AG10803 (cell line): ENCODE data around the gene OIT3.

ENCODE experiments used
- DNase-seq: peaks from one replicate; pipeline ENCODE4 v3.0.0; 2010; ENCODE audit warnings: low read depth
- H3K4me3 ChIP-seq: 2 replicates; pipeline ENCODE4 v1.5.1; 2011; ENCODE audit warnings: mild to moderate bottlenecking, low read length, control low read depth
- TF ChIP-seq, protein P1 (sequence below): conservative IDR thresholded peaks from 2 replicates; pipeline ENCODE4 v1.5.1; 2011; ENCODE audit warnings: mild to moderate bottlenecking, low read length, control low read depth, inconsistent platforms

The OIT3 gene

DNA sequence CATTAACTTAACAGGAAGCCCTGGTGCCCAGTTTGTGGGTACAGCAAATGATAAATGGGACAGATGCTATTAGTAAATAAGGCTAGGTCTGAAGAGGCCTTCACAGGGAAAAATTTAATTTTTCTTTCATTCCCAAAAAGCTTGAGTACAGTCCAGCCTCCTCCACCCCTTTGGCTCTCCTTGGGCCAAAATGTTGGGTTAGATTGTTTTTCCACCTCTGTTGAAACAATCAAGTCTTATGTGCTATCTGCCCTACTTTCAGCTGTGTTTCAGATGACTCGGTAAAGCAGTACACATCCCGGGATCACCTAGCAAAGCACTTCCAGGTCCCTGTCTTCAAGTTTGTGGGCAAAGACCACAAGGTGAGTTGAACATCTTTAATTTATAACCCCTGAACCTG lies 36.7 kb downstream of the OIT3 start:
- no peak for DNase-seq
- TF ChIP-seq, protein P1, sequence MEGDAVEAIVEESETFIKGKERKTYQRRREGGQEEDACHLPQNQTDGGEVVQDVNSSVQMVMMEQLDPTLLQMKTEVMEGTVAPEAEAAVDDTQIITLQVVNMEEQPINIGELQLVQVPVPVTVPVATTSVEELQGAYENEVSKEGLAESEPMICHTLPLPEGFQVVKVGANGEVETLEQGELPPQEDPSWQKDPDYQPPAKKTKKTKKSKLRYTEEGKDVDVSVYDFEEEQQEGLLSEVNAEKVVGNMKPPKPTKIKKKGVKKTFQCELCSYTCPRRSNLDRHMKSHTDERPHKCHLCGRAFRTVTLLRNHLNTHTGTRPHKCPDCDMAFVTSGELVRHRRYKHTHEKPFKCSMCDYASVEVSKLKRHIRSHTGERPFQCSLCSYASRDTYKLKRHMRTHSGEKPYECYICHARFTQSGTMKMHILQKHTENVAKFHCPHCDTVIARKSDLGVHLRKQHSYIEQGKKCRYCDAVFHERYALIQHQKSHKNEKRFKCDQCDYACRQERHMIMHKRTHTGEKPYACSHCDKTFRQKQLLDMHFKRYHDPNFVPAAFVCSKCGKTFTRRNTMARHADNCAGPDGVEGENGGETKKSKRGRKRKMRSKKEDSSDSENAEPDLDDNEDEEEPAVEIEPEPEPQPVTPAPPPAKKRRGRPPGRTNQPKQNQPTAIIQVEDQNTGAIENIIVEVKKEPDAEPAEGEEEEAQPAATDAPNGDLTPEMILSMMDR: no peak
- no peak overlapping the region for H3K4me3 ChIP-seq

GRCh38 chr10:72932259-72933015 lies 38.9 kb downstream of the OIT3 start:
- H3K4me3 ChIP-seq: no peak overlapping the region
- DNase-seq: no peak
- TF ChIP-seq, protein P1: no peak

GRCh38 chr10:72935361-72935760 lies 41.8 kb downstream of the OIT3 start:
- TF ChIP-seq, protein P1: no peak
- no peak for DNase-seq
- no peak overlapping the region for H3K4me3 ChIP-seq

DNA sequence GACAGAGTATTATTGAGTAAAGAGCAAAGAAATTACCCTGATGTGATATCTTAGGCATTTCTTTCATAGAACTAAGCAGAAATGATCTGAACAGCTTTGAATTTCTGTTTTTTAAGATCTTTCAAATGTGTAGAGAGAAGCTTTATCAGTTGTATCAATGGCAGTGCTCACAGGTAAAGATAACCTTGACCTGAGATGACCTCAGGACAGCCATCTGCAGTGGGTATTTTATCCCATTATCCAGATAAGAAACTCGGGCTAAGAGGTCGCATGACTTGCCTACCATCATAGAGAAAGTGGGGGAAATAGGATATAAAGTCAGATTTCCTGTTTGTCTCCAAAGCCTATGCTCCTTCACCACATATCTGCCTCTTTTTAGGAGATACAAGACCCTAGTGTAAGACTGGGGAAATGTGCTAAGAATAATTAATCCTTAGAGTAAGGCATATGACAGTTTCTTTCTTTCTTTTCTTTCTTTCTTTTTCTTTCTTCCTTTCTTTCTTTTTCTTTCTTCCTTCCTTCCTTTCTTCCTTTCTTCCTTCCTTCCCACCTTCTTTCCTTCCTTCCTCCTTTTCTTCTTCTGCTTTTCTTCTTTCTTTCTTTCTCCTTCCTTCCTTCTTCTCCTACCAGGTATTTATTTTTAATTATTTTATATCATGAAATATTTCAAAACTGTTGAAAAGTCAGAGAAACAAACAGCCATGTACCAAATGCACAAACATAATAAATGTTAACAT lies 50.1 kb downstream of the OIT3 start:
- TF ChIP-seq, protein P1: no peak
- no peak for DNase-seq

GRCh38 chr10:72946963-72947362 lies 53.4 kb downstream of the OIT3 start:
- TF ChIP-seq, protein P1: no peak
- no peak for DNase-seq
- no peak overlapping the region for H3K4me3 ChIP-seq

More for the DNA sequence above, 50.1 kb downstream of the OIT3 start:
- no peak overlapping the region for H3K4me3 ChIP-seq

DNA sequence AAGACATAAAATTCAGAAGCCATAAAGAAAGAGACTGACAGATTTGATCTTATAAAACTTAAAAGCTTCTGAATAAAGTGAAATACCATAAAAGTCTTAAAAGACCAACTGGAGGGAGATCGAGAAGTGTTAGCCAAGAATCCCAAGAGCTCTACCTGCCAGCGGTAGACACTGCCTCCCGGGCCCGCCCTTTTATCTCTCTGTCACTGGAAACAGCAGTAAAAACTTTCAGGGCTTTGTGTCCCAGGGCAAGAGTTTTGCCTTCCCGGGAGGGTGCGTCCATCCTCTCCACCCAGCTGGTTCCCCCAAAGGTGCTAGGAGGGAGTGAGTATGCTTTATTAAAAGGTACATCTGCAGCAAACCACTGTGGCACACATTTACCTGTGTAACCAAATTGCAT lies 55.2 kb downstream of the OIT3 start:
- no peak for DNase-seq
- H3K4me3 ChIP-seq: no peak overlapping the region
- TF ChIP-seq, protein P1: no peak

GRCh38 chr10:72951760-72952159 lies 58.2 kb downstream of the OIT3 start:
- no peak overlapping the region for H3K4me3 ChIP-seq
- TF ChIP-seq, protein P1: no peak
- no peak for DNase-seq
